ENCODE data around the gene SDHAF1.
"Not testable (repeated sequence)": the region's sequence is repeated elsewhere in the genome, so short reads cannot be mapped to it uniquely, and the experiment has no call there.

Gene SDHAF1

GRCh38 chr19:35995048-35995993 lies at the start of gene SDHAF1:
Gene SDHAF1, plus strand, starts transcription at chr19:35995188. Its CDS starts 87 bp downstream, at chr19:35995275.
- peak within 1 kb of the TSS; percentile 79 for H3K4me3 ChIP-seq (ENCODE audit: low read depth, low read length)

GRCh38 chr19:35946203-35946602 lies 48.8 kb upstream of the SDHAF1 start:
- no peak for TF ChIP-seq CTCF (IDR thresholded peaks at IDR 0.05; ENCODE audit: low read depth, low read length)

More at GRCh38 chr19:35995048-35995993, at the start of gene SDHAF1:
- TF ChIP-seq CTCF (IDR thresholded peaks at IDR 0.05; ENCODE audit: low read depth, low read length), result no peak

GRCh38 chr19:35949131-35949530 lies 45.9 kb upstream of the SDHAF1 start:
- H3K4me3 ChIP-seq (ENCODE audit: low read depth, low read length), result no peak overlapping the region
- TF ChIP-seq CTCF (IDR thresholded peaks at IDR 0.05; ENCODE audit: low read depth, low read length), result no peak

More at GRCh38 chr19:35946203-35946602, 48.8 kb upstream of the SDHAF1 start:
- no peak overlapping the region for H3K4me3 ChIP-seq (ENCODE audit: low read depth, low read length)

- no peak for TF ChIP-seq CTCF (IDR thresholded peaks at IDR 0.05; ENCODE audit: low read depth, low read length)
- no peak overlapping the region for H3K4me3 ChIP-seq (ENCODE audit: low read depth, low read length)
Measured at GRCh38 chr19:35955881-35956634, 38.9 kb upstream of the SDHAF1 start.

- not testable (repeated sequence) for H3K4me3 ChIP-seq (ENCODE audit: low read depth, low read length)
Measured at GRCh38 chr19:35957411-35957810, 37.6 kb upstream of the SDHAF1 start.

GRCh38 chr19:35958660-35959039 lies 36.3 kb upstream of the SDHAF1 start:
- no peak overlapping the region for H3K4me3 ChIP-seq (ENCODE audit: low read depth, low read length)
- TF ChIP-seq CTCF (IDR thresholded peaks at IDR 0.05; ENCODE audit: low read depth, low read length), result no peak

- H3K4me3 ChIP-seq (ENCODE audit: low read depth, low read length), result no peak overlapping the region
- TF ChIP-seq CTCF (IDR thresholded peaks at IDR 0.05; ENCODE audit: low read depth, low read length), result 0 out of 2 replicates have a peak, but pooled peaks have one; percentile 9
Measured at GRCh38 chr19:35959040-35959967, 35.7 kb upstream of the SDHAF1 start.

Measured in WI38 (cell line).